ENCODE data around the gene SIPA1.
A peak's percentile ranks its signal among the peaks of the same experiment; 100 is the strongest.
"Not testable (repeated sequence)": the region's sequence is repeated elsewhere in the genome, so short reads cannot be mapped to it uniquely, and the experiment has no call there.

Gene SIPA1

DNA sequence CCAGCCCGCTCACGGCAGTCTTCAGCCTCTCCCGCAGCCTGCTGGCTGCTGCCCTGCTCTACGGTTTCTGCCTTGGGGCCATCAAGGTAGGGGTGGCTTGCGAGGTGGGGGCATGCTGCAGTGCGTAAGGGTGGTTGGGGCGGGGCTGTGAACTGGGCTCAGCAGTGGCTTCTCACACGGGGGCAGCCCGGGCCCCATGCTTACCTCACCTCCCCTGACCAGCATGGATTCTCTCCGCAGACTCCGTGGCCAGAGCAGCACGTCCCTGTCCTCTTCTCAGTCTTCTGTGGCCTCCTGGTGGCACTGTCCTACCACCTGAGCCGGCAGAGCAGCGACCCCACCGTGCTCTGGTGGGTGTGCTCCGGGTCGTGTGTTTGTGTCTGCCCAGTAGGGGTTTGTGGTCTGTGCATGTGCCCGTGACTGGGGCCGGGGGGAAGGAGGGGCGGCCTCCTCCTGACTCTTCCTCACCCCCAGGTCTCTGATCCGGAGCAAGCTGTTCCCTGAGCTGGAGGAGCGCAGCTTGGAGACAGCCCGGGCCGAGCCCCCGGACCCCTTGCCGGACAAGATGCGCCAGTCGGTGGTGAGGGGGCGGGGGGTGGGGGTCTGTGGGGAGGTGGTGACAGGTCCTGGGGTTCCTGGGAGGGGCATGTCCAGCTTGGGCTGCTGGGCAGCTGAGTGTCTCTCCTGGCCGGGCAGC lies 12.8 kb upstream of the SIPA1 start:
- DNase-seq = no peak

DNA sequence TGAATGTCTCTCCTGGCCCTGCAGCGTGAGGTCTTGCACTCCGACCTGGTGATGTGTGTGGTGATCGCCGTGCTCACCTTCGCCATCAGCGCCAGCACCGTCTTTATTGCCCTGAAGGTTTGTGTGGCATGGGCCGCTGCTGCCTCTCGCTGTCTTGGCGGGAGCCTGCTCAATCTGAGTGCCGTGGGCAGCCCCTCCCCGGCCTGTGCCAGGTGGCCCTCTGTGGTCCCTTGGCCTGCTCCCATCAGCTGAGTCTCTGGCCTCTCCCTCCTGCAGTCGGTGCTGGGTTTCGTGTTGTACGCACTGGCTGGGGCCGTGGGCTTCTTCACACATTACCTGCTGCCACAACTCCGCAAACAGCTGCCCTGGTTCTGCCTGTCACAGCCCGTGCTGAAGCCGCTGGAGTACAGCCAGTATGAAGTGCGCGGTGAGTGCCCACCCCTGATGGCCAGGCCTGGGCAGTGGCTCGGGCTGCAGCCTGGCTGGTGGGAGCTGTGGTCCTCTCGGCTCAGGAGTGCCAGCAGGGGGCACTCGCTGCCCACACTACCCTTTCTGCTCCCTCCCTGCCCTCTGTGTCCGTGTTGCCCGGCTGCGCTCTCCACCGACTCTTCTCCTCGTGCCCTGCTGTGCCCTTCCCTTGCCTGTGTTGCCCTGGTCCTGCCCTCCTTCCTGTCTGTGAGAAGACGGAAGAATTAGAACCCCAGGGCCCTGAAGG lies 12.1 kb upstream of the SIPA1 start:
- peak; percentile 34 for DNase-seq

DNA sequence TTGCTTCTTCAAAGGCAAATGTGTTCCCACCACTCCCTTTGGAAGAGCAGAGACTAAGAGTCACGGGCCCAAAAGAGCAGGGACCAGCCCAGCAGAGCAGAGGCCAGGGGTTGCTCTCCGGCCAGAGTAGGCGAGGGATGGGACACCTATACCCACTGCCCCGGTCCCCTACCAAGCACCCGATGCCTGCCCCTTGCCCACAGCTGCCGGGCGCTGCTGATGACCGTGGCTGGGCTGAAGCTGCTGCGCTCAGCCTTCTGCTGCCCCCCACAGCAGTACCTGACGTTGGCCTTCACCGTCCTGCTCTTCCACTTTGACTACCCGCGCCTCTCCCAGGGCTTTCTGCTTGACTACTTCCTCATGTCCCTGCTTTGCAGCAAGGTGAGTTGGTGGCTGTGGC lies 10.7 kb upstream of the SIPA1 start:
- DNase-seq = no peak

DNA sequence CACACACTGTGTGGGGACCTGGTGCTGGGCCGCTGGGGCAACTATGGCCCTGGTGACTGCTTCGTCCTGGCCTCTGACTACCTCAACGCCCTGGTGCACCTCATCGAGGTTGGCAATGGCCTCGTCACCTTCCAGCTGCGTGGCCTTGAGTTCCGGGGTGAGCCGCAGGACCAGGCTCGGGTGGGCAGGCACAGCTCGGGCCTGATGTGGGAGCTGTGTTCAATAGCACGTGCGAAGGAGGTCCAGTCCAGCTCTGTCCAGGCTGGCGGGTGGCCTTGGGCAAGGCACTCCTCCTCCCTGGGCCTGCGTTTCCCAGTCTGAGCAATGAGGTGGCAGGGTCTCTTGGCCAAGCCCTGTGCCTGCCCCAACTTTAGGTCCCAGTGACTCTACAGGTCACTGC lies 8.3 kb upstream of the SIPA1 start:
- no peak for DNase-seq

DNA sequence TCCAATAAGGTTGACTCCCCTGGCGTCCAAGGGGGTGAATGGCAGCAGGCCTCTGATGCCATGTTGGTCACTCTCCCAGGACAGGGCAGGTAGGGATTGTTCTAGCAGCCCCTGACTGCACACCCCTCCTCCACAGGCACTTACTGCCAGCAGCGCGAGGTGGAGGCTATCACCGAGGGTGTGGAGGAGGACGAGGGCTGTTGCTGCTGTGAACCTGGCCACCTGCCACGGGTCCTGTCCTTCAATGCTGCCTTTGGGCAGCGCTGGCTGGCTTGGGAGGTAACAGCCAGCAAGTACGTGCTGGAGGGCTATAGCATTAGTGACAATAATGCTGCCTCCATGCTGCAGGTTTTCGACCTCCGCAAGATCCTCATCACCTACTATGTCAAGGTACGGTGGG lies 7.7 kb upstream of the SIPA1 start:
- DNase-seq = no peak

- no peak for DNase-seq
Measured at GRCh38 chr11:65633390-65634108, 4.4 kb upstream of the SIPA1 start.

GRCh38 chr11:65634109-65634436 lies 3.8 kb upstream of the SIPA1 start:
- no peak for DNase-seq

- DNase-seq = no peak
Measured at GRCh38 chr11:65634440-65634839, 3.5 kb upstream of the SIPA1 start.

GRCh38 chr11:65634905-65635731 lies 2.8 kb upstream of the SIPA1 start:
- no peak for DNase-seq

GRCh38 chr11:65636108-65637031 lies 1.5 kb upstream of the SIPA1 start:
- DNase-seq = no peak

DNA sequence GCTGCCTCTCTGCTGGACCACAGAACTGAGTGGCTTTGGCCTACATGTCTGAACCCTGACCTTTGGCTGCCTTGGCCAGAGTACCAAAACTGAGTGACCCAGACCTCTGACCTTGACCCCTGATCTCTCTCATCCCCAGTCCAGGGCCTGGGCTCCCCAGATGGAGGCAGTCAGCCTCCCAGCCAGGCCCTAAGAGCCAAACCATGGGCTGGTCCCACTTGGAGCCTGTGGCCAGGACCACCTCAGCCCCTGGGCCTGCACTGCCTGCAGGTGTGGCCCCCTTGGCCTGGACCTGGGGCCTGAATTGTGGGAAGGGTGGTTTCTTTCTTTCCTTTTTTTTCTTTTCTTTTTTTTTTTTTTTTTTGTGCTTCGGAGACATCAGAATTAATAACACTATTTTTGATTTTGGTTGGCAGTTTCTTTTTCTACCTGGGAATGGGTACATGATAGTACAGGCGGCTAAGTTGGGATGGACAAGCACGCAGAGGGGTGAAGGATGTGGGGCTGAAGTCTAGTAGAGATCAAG lies 806 bp upstream of the SIPA1 start:
- DNase-seq = no peak

- not testable (repeated sequence) for DNase-seq
Measured at GRCh38 chr11:65639228-65639597, 1.3 kb downstream of the SIPA1 start.

- no peak for DNase-seq
Measured at GRCh38 chr11:65639623-65640482, 2.0 kb downstream of the SIPA1 start.

- no peak for DNase-seq
Measured at GRCh38 chr11:65640483-65641296, 2.8 kb downstream of the SIPA1 start.

DNA sequence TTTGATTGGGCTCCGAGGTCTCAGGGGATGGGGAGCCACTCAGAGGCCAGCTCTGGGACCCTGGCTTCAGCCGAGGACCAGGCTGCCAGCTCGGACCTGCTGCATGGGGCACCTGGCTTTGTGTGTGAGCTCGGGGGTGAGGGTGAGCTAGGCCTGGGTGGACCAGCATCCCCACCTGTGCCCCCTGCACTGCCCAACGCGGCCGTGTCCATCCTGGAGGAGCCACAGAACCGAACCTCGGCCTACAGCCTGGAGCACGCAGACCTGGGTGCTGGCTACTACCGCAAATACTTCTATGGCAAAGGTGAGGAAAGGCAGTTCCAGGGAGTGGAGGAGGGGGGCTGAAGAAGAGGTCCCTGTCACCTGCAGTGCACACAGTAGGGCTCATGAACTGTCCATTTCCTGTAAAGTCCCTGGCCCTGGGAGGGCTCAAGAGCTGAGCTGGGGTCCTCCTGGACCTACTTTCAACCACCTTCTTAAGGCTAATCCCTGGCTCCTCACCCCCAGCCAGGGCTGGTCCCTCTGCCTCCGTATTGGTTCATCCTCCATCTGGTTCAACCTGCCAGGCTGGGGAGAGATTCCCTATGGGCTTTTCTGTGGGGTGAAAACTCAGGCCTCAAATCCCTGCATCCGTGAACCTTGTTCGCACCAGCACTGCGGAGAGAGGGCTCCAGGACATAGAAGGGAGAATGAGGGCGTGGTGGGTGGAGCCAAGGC lies 3.6 kb downstream of the SIPA1 start:
- no peak for DNase-seq

- no peak for DNase-seq
Measured at GRCh38 chr11:65642014-65642671, 4.2 kb downstream of the SIPA1 start.

DNA sequence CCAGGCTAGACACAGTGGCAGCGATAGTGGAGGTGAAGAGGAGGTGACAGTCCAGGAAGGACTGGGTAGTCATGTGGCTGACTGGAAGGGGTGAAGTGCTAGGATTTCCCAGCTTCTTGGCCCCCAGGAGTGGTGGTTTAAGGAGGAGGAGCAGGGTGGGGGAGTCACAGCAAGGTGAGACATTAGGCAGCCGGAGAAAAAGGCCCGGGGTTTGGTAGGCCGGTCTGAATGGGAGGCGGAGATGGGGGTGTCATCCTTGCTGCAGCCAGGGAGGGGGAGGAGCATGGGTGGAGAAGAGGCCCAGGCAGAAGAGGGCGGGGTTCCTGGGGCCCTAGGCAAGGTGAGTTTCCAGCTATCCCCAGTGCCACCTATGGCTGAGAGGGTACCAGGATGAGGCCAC lies 6.1 kb downstream of the SIPA1 start:
- DNase-seq = no peak

DNA sequence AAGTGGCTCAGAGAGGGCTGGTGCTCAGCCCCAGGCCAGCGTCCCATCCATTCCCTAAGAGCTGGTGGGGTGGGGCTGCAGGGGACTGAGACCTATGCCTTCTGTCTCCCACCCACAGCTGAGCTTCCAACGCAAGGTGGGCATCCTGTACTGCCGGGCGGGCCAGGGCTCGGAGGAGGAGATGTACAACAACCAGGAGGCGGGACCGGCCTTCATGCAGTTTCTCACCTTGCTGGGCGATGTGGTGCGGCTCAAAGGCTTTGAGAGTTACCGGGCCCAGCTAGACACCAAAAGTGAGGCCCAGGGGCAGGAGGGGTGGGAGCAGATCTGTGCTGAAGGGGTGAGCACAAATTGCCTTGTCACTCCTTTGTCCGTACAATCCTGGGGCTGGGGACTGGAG lies 6.9 kb downstream of the SIPA1 start:
- no peak for DNase-seq

DNA sequence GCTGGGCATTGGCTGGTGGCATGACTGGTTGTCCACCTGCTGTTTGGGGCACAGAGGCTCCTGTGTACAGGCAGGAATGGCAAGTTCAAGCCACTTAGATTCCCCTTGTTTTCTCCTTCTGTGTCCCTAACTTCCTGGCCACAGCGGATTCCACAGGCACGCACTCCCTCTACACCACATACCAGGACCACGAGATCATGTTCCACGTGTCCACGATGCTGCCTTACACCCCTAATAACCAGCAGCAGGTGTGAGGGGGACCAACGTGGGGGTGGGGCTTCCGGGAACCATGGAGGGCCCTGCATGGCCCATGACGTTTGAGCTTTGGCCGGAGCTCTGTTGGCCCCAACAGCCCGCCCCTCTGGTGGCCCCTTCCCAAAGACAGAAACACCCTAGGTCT lies 7.8 kb downstream of the SIPA1 start:
- peak; percentile 54 for DNase-seq
